IMR-90 (cell line): ENCODE results near the gene KPRP. TPM values are rescaled to one million over a fixed set of nuclear protein-coding genes. Genes with fewer than 3 reads are reported as not detected.

Source experiments
- ATAC-seq: fragments of 200-7000 bp; cut with Tn5 transposase; 2 replicates; pipeline ENCODE4 v1.9.1; 2020; ENCODE audit warnings: low read depth, mild to moderate bottlenecking, moderate library complexity
- BruUV-seq: library from RNA; stranded (reverse); fragments of 400-500 nt; replicated peaks from 2 replicates; lab custom pipeline; 2021; lab: Mats Ljungman, UMichigan
- CTCF ChIA-PET: fragments of 300-600 bp; formaldehyde crosslinking; extraction: SDS; loops from one replicate; lab custom pipeline; 2021; ENCODE audit warnings: antibody characterized with exemption; lab: Yijun Ruan, JAX
- POLR2A ChIA-PET: fragments of 300-600 bp; sonication (Branson Sonifier 250); formaldehyde crosslinking; loops from one replicate; lab custom pipeline; 2022; ENCODE audit warnings: antibody characterized with exemption; ENCODE audit not compliant: unreplicated experiment; lab: Charles Lee
- DNase-seq: peaks from one replicate; pipeline ENCODE4 v3.0.0; 2013
- H2AFZ ChIP-seq: replicated peaks from 2 replicates; pipeline ENCODE3; 2013; ENCODE audit warnings: low read length, mild to moderate bottlenecking; ENCODE audit not compliant: poor library complexity
- H2AK5ac ChIP-seq: 2 replicates; pipeline ENCODE4 v1.6.1; 2013; ENCODE audit warnings: low read depth, low read length, inconsistent platforms
- H2AK9ac ChIP-seq: replicated peaks from 2 replicates; pipeline ENCODE3; 2013; ENCODE audit warnings: mild to moderate bottlenecking, low read depth, low read length, moderate library complexity; ENCODE audit not compliant: poor library complexity
- H2BK120ac ChIP-seq: 2 replicates; pipeline ENCODE4 v1.6.1; 2013; ENCODE audit warnings: low read depth, low read length, inconsistent platforms
- H2BK15ac ChIP-seq: 3 replicates; pipeline ENCODE4 v1.6.1; 2013; ENCODE audit warnings: low read depth, low read length, inconsistent platforms
- H2BK20ac ChIP-seq: 2 replicates; pipeline ENCODE4 v1.6.1; 2013; ENCODE audit warnings: low read depth, mild to moderate bottlenecking, inconsistent platforms, low read length, moderate library complexity
- H2BK5ac ChIP-seq: 2 replicates; pipeline ENCODE4 v1.6.1; 2013; ENCODE audit warnings: mild to moderate bottlenecking, low read depth, low read length, inconsistent platforms; ENCODE audit not compliant: poor library complexity, severe bottlenecking
- H3K14ac ChIP-seq: replicated peaks from 2 replicates; pipeline ENCODE4 v1.6.1; 2013; ENCODE audit warnings: low read depth, low read length, inconsistent platforms
- H3K18ac ChIP-seq: 2 replicates; pipeline ENCODE4 v1.6.1; 2013; ENCODE audit warnings: low read depth, low read length, control low read depth
- H3K23ac ChIP-seq: 2 replicates; pipeline ENCODE4 v1.6.1; 2013; ENCODE audit warnings: low read depth, low read length, inconsistent platforms
- H3K27ac ChIP-seq: 2 replicates; pipeline ENCODE4 v1.5.1; 2013; ENCODE audit warnings: mild to moderate bottlenecking, control low read depth, low read length; ENCODE audit not compliant: insufficient read depth
- H3K27me3 ChIP-seq: 2 replicates; pipeline ENCODE4 v1.6.1; 2013; ENCODE audit warnings: low read length; ENCODE audit not compliant: control insufficient read depth, insufficient read depth
- H3K36me3 ChIP-seq: 2 replicates; pipeline ENCODE4 v1.6.1; 2013; ENCODE audit warnings: low read length, mixed read lengths; ENCODE audit not compliant: control insufficient read depth, insufficient read depth
- H3K4ac ChIP-seq: 2 replicates; pipeline ENCODE4 v1.6.1; 2013; ENCODE audit warnings: low read depth, low read length, inconsistent platforms
- H3K4me1 ChIP-seq: 2 replicates; pipeline ENCODE4 v1.6.1; 2013; ENCODE audit warnings: low read length, mixed read lengths; ENCODE audit not compliant: control insufficient read depth, insufficient read depth
- H3K4me2 ChIP-seq: 2 replicates; pipeline ENCODE4 v1.6.1; 2013; ENCODE audit warnings: low read depth, mild to moderate bottlenecking, control low read depth, low read length, moderate library complexity
- H3K4me3 ChIP-seq: 2 replicates; pipeline ENCODE4 v1.5.1; 2013; ENCODE audit warnings: low read depth, mild to moderate bottlenecking, control low read depth, low read length, moderate library complexity; ENCODE audit not compliant: insufficient read depth
- H3K56ac ChIP-seq: 2 replicates; pipeline ENCODE4 v1.6.1; 2013; ENCODE audit warnings: low read length, inconsistent platforms; ENCODE audit not compliant: insufficient read depth; ENCODE audit errors: extremely low read depth
- H3K79me1 ChIP-seq, 2 experiments: 2 replicates each; pipeline ENCODE4 v1.6.1; 2013; ENCODE audit warnings: low read length in 2 of 2, inconsistent platforms in 1 of 2, low read depth in 1 of 2
- H3K9ac ChIP-seq: 2 replicates; pipeline ENCODE4 v1.6.1; 2013; ENCODE audit warnings: low read depth, low read length, control low read depth
- H3K9me1 ChIP-seq: 2 replicates; pipeline ENCODE4 v1.6.1; 2013; ENCODE audit warnings: low read length, inconsistent platforms; ENCODE audit not compliant: insufficient read depth
- H3K9me3 ChIP-seq: 2 replicates; pipeline ENCODE4 v1.6.1; 2013; ENCODE audit warnings: low read length; ENCODE audit not compliant: control insufficient read depth, insufficient read depth
- H4K20me1 ChIP-seq: 2 replicates; pipeline ENCODE4 v1.6.1; 2013; ENCODE audit warnings: low read length, inconsistent platforms; ENCODE audit not compliant: insufficient read depth
- H4K5ac ChIP-seq: 2 replicates; pipeline ENCODE4 v1.6.1; 2013; ENCODE audit warnings: mild to moderate bottlenecking, low read depth, low read length, control low read depth
- H4K8ac ChIP-seq, 2 experiments: 2 replicates each; pipeline ENCODE4 v1.6.1; 2013; ENCODE audit warnings: low read depth in 2 of 2, low read length in 2 of 2, control low read depth in 1 of 2, inconsistent platforms in 1 of 2
- H4K91ac ChIP-seq: 2 replicates; pipeline ENCODE4 v1.6.1; 2013; ENCODE audit warnings: low read depth, low read length, inconsistent platforms; ENCODE audit not compliant: insufficient read depth
- MXI1 ChIP-seq: IDR thresholded peaks from 2 replicates; pipeline ENCODE4 v1.6.1; 2012; ENCODE audit warnings: low read depth, mild to moderate bottlenecking, low read length, moderate library complexity, borderline replicate concordance
- POLR2A ChIP-seq: IDR thresholded peaks from 2 replicates; pipeline ENCODE4 v1.6.1; 2012; ENCODE audit warnings: mild to moderate bottlenecking, low read depth, low read length
- SMC3 ChIP-seq: fragments of 150-350 bp; IDR thresholded peaks from 2 replicates; pipeline ENCODE4 v1.6.1; 2016; ENCODE audit warnings: low read depth, mild to moderate bottlenecking, antibody characterized with exemption, low read length, moderate library complexity
- WGBS, 2 experiments: methylation state at CpG; one replicate each; pipeline versions ENCODE4 v1.1.5 to v1.1.7; 2013; ENCODE audit warnings: missing lambda C conversion rate in 2 of 2; ENCODE audit not compliant: insufficient read length in 1 of 2; ENCODE audit errors: extremely low coverage in 2 of 2; 5-methylcytosine and 5-hydroxymethylcytosine counted together
- dilution Hi-C: fragments of 300-500 bp; cut with HindIII; formaldehyde crosslinking; loops from one replicate; pipeline ENCODE4 v1.14.3; 2018; ENCODE audit warnings: low sequenced_read_pairs; ENCODE audit not compliant: unreplicated experiment
- in situ Hi-C: fragments of 300-500 bp; cut with MboI; formaldehyde crosslinking; loops from 3 replicates; pipeline ENCODE4 v1.14.3; 2019; ENCODE audit warnings: low sequenced_read_pairs, inconsistent platforms, mixed read lengths
- intact Hi-C: fragments of 100-400 bp; cut with micrococcal nuclease; formaldehyde crosslinking; loops from 2 replicates; pipeline ENCODE4 v1.10.0; 2022
- polyA plus RNA-seq, 3 experiments: library from polyadenylated mRNA; depleted of rRNA; stranded (reverse); fragments of >200 nt; gene quantifications; 2 replicates each; pipeline ENCODE4 v1.2.3, GENCODE V29; 2012; ENCODE audit warnings: low replicate concordance in 1 of 3
- total RNA-seq: library from RNA; depleted of rRNA; stranded (reverse); fragments of >200 nt; gene quantifications from 2 replicates; pipeline ENCODE4 v1.2.3, GENCODE V29; 2012
- TF ChIP-seq, protein P1 (sequence below): conservative IDR thresholded peaks from 2 replicates; pipeline ENCODE4 v1.5.1; 2012; ENCODE audit warnings: mild to moderate bottlenecking, low read depth, low read length, improper control_type of control experiment

Gene KPRP
- total and polyA plus RNA-seq, 2 of the 4 experiments (the other 2 are of a cell fraction) = not detected

DNA sequence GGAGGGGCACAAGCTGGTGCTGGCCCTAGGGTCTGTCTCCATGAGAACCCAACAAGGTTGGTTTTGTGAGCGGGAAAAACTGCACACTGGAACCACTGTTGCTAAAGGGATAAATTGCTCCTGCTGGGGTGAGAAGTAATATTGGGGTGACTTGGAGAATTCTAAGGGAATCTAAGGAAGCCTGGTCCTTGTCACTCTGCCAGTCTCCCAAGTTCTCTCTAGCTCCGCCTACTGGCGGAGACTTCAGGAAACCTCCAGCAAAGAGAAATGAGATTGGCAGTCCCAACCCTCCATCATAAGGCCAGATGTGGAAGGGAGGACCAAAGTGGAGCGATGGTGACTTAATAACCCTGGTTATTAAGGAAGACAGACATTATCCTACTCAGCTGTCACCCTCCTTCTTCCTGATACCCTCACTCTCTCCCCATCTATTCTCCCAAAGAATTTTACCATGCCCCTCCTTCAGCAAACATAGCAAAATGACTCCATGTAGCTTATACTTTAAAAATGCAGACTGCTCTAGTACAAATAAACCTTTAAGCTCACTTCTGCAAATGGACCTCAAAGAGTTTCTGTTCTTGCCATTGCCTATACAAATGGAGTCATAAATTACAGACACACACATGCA, 19.8 kb downstream of the KPRP start:
- Histone ChIP-seq H4K5ac (no peak overlapping the region), H3K27ac (no peak overlapping the region), H2BK120ac (no peak overlapping the region), H3K23ac (no peak overlapping the region), H3K4me2 (no peak overlapping the region), H4K8ac (no peak overlapping the region), H3K9ac (no peak overlapping the region), H2BK5ac (no peak overlapping the region), H3K79me1 (no peaks in the 10 kb centered on the region), H4K91ac (no peak overlapping the region), H2AFZ (no peak overlapping the region), H3K4me1 (no peaks in the 10 kb centered on the region), H3K18ac (no peak overlapping the region), H3K9me3 (no peaks in the 10 kb centered on the region), H2AK5ac (no peak overlapping the region), H3K4ac (no peak overlapping the region), H2BK20ac (no peak overlapping the region), H3K56ac (no peak overlapping the region), H4K20me1 (no peaks in the 10 kb centered on the region), H2AK9ac (no peak overlapping the region), H3K27me3 (no peaks in the 10 kb centered on the region), H3K9me1 (no peaks in the 10 kb centered on the region), H3K4me3 (no peak overlapping the region), H2BK15ac (no peak overlapping the region), H3K14ac (no peak overlapping the region), H3K36me3 (no peaks in the 10 kb centered on the region)
- ChIA-PET CTCF (no interaction called here), POLR2A (no interaction called here)
- DNase-seq = no peak
- TF ChIP-seq SMC3 (peak; percentile 31; the same call in 1 of the 2 replicates), POLR2A (no peak), MXI1 (no peak)
- TF ChIP-seq, protein P1, sequence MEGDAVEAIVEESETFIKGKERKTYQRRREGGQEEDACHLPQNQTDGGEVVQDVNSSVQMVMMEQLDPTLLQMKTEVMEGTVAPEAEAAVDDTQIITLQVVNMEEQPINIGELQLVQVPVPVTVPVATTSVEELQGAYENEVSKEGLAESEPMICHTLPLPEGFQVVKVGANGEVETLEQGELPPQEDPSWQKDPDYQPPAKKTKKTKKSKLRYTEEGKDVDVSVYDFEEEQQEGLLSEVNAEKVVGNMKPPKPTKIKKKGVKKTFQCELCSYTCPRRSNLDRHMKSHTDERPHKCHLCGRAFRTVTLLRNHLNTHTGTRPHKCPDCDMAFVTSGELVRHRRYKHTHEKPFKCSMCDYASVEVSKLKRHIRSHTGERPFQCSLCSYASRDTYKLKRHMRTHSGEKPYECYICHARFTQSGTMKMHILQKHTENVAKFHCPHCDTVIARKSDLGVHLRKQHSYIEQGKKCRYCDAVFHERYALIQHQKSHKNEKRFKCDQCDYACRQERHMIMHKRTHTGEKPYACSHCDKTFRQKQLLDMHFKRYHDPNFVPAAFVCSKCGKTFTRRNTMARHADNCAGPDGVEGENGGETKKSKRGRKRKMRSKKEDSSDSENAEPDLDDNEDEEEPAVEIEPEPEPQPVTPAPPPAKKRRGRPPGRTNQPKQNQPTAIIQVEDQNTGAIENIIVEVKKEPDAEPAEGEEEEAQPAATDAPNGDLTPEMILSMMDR = peak; percentile 32; the same call in 1 of the 2 replicates
- intact Hi-C loops (no loop called here), in situ Hi-C loops (no loop called here), dilution Hi-C loops (no loop called here)
- WGBS, 2 experiments = 60% methylated on average over 1 of the region's 4 CpGs; no CpG with 5 or more reads in 1 of the 2 experiments
- BruUV-seq = no TSS peak
- ATAC-seq = no peak
